Hippocampal formation (tissue), 2 donors: ENCODE results near the gene SPX.
A peak's percentile ranks its signal among the peaks of the same experiment; 100 is the strongest.

ENCODE experiments used
- DNase-seq, 2 donors: peaks; one replicate each; lab custom pipeline; 2025; lab: John Stamatoyannopoulos, UW

The SPX gene

GRCh38 chr12:21538061-21538653, 12.1 kb downstream of the SPX start:
- no peak for DNase-seq

GRCh38 chr12:21539797-21540196, 13.7 kb downstream of the SPX start:
- no peak for DNase-seq

GRCh38 chr12:21541773-21542172, 15.7 kb downstream of the SPX start:
- no peak for DNase-seq

GRCh38 chr12:21542403-21542802, 16.3 kb downstream of the SPX start:
- no peak for DNase-seq

- DNase-seq: no peak
Observed at GRCh38 chr12:21543151-21543550, 17.1 kb downstream of the SPX start.

- no peak for DNase-seq
Observed at GRCh38 chr12:21545557-21545956, 19.5 kb downstream of the SPX start.

- DNase-seq: no peak
Observed at GRCh38 chr12:21546716-21547115, 20.6 kb downstream of the SPX start.

- no peak for DNase-seq
Observed at GRCh38 chr12:21547437-21547836, 21.3 kb downstream of the SPX start.

- DNase-seq: peak; percentile 6 to 21
Observed at GRCh38 chr12:21551841-21552465, 25.9 kb downstream of the SPX start.

- no peak for DNase-seq
Observed at GRCh38 chr12:21552635-21553328, 26.7 kb downstream of the SPX start.

GRCh38 chr12:21553329-21553675, 27.2 kb downstream of the SPX start:
- DNase-seq: no peak

- DNase-seq: no peak
Observed at GRCh38 chr12:21558100-21558679, 32.1 kb downstream of the SPX start.

- DNase-seq: no peak
Observed at GRCh38 chr12:21559855-21560569, 33.9 kb downstream of the SPX start.

- no peak for DNase-seq
Observed at GRCh38 chr12:21561158-21561557, 35.1 kb downstream of the SPX start.

GRCh38 chr12:21562859-21563258, 36.8 kb downstream of the SPX start:
- no peak for DNase-seq

- no peak for DNase-seq
Observed at GRCh38 chr12:21566223-21566906, 40.3 kb downstream of the SPX start.

GRCh38 chr12:21566907-21567394, 40.9 kb downstream of the SPX start:
- DNase-seq: no peak

- DNase-seq: no peak
Observed at GRCh38 chr12:21568115-21568514, 42.0 kb downstream of the SPX start.

- no peak for DNase-seq
Observed at GRCh38 chr12:21571046-21571445, 45.0 kb downstream of the SPX start.

- DNase-seq: no peak
Observed at GRCh38 chr12:21573733-21574358, 47.8 kb downstream of the SPX start.

- DNase-seq: no peak
Observed at GRCh38 chr12:21576431-21576830, 50.3 kb downstream of the SPX start.
